HepG2 (cell line): ENCODE data around the gene TRABD.

ENCODE experiments used
- CEBPZ ChIP-seq: IDR thresholded peaks from 2 replicates; pipeline ENCODE4 v1.6.1; 2012; ENCODE audit warnings: low read length, improper control_type of control experiment
- CTCF ChIP-seq: sonication (generic); formaldehyde crosslinking; IDR thresholded peaks from 2 replicates; pipeline ENCODE4 v1.5.0; 2020; ENCODE audit warnings: mild to moderate bottlenecking, missing genetic modification reagents, moderate library complexity
- EP300 ChIP-seq, 3 experiments: sonication (generic) in 1 of 3; formaldehyde crosslinking in 1 of 3; IDR thresholded peaks; 2 replicates each; pipeline versions ENCODE4 v1.5.1 to v1.6.1; 2011 to 2020; ENCODE audit warnings: low read depth in 2 of 3, low read length in 2 of 3, borderline replicate concordance in 1 of 3, improper control_type of control experiment in 1 of 3, mild to moderate bottlenecking in 1 of 3, missing genetic modification reagents in 1 of 3, moderate library complexity in 1 of 3
- EZH2 ChIP-seq: conservative IDR thresholded peaks from 2 replicates; pipeline ENCODE4 v1.6.1; 2012; ENCODE audit warnings: mild to moderate bottlenecking, low read depth, low read length, moderate library complexity
- NFYB ChIP-seq: sonication (generic); formaldehyde crosslinking; IDR thresholded peaks from 2 replicates; pipeline ENCODE4 v1.4.0; 2020; ENCODE audit warnings: missing genetic modification reagents
- NRL ChIP-seq: sonication (generic); formaldehyde crosslinking; IDR thresholded peaks from 2 replicates; pipeline ENCODE4 v1.5.0; 2020; ENCODE audit warnings: missing genetic modification reagents, mild to moderate bottlenecking, moderate library complexity, borderline replicate concordance
- REST ChIP-seq, 2 experiments: IDR thresholded peaks; 2 replicates each; pipeline ENCODE4 v1.6.1; 2011 to 2012; ENCODE audit warnings: low read length in 2 of 2, borderline replicate concordance in 1 of 2, low read depth in 1 of 2, mild to moderate bottlenecking in 1 of 2, moderate library complexity in 1 of 2

- TF ChIP-seq NRL (CRISPR knock-in tag) (no peak), EP300 (IDR thresholded peaks at IDR 0.05; ENCODE audit: low read depth in 2 of 2, low read length in 2 of 2) (no peak), EP300 (CRISPR knock-in tag; IDR thresholded peaks at IDR 0.05; ENCODE audit: borderline replicate concordance) (no peak), EZH2 (no peak), REST (IDR thresholded peaks at IDR 0.05; ENCODE audit: borderline replicate concordance in 1 of 2, low read depth in 1 of 2, low read length in 2 of 2) (no peak), CTCF (CRISPR knock-in tag) (no peak), NFYB (CRISPR knock-in tag) (no peak), CEBPZ (no peak)
Measured at GRCh38 chr22:50194037-50194805, 8.5 kb downstream of the TRABD start.
